AG10803 (cell line): ENCODE results near the gene PM20D1.

ENCODE experiments used
- DNase-seq: peaks from one replicate; pipeline ENCODE4 v3.0.0; 2010; ENCODE audit warnings: low read depth
- H3K4me3 ChIP-seq: 2 replicates; pipeline ENCODE4 v1.5.1; 2011; ENCODE audit warnings: mild to moderate bottlenecking, low read length, control low read depth
- TF ChIP-seq, protein P1 (sequence below): conservative IDR thresholded peaks from 2 replicates; pipeline ENCODE4 v1.5.1; 2011; ENCODE audit warnings: mild to moderate bottlenecking, low read length, control low read depth, inconsistent platforms

The PM20D1 gene

DNA sequence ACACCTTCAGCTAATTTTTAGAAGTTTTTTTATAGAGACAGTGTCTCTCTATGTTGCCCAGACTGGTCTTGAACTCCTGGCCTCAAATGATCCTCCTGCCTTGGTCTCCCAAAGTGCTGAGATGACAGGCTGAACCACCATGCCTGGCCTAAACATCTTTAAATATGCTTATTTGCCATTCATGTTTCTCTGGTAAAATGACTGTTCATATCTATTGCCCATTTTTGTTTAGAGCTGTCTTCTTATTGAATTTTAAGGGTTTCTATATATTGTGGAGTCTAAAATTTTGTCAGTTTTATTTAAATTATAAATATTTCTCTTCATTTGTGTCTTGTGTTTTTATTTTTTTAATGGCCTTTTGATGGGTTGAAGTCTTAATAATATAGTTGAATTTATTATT lies 3.0 kb upstream of the PM20D1 start:
- TF ChIP-seq, protein P1, sequence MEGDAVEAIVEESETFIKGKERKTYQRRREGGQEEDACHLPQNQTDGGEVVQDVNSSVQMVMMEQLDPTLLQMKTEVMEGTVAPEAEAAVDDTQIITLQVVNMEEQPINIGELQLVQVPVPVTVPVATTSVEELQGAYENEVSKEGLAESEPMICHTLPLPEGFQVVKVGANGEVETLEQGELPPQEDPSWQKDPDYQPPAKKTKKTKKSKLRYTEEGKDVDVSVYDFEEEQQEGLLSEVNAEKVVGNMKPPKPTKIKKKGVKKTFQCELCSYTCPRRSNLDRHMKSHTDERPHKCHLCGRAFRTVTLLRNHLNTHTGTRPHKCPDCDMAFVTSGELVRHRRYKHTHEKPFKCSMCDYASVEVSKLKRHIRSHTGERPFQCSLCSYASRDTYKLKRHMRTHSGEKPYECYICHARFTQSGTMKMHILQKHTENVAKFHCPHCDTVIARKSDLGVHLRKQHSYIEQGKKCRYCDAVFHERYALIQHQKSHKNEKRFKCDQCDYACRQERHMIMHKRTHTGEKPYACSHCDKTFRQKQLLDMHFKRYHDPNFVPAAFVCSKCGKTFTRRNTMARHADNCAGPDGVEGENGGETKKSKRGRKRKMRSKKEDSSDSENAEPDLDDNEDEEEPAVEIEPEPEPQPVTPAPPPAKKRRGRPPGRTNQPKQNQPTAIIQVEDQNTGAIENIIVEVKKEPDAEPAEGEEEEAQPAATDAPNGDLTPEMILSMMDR = no peak
- DNase-seq = no peak
- no peak overlapping the region for H3K4me3 ChIP-seq

GRCh38 chr1:205851993-205852392 lies 2.1 kb upstream of the PM20D1 start:
- H3K4me3 ChIP-seq = no peak overlapping the region
- DNase-seq = no peak
- TF ChIP-seq, protein P1 = no peak

- no peak for DNase-seq
- no peak overlapping the region for H3K4me3 ChIP-seq
- TF ChIP-seq, protein P1 = no peak
Observed at GRCh38 chr1:205843036-205843859, 6.7 kb downstream of the PM20D1 start.

GRCh38 chr1:205842229-205842628 lies 7.7 kb downstream of the PM20D1 start:
- DNase-seq = no peak
- H3K4me3 ChIP-seq = no peak overlapping the region
- TF ChIP-seq, protein P1 = no peak

DNA sequence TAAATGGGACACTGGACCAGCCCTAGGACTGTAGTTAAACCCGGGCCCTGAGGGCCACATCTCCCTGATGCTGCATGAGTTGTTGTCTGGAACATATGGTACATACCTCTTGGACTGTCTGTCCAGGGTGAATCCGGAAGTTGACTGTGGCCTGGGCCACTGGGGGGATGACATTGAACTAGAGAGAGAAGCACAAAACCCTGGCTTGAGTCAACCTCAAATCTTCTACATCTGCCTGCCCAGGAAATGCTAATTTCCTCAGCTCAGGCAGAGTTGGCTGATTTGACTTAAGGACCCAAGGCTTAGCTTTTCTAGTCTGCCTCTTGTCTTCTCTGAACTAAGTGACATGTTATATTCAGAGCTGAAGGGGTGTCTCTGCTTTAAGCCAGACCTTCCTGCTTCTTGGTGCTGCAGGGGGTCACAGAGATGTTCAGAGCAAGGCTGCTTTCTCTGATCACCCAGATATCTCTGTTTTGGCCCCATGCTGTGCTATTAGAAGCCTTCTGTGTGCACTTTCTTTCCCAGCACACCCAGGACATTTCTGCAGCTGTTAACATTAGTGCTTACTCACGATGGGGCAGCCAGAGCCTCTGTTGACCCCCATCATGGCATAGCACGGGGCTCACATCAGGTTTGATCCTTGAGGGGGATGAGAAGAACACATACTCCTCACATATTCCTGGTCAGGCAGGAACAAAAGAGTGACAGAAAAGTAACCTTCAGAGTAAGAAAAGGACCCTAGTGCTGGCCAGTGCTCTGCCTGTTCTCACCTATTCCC lies 9.6 kb downstream of the PM20D1 start:
- TF ChIP-seq, protein P1 = no peak
- H3K4me3 ChIP-seq = no peak overlapping the region
- DNase-seq = no peak

- DNase-seq = no peak
- no peak overlapping the region for H3K4me3 ChIP-seq
- TF ChIP-seq, protein P1 = no peak
Observed at GRCh38 chr1:205837382-205837970, 12.5 kb downstream of the PM20D1 start.
